ENCODE measurements around the gene LRRC8C. TPM values are rescaled to one million over a fixed set of nuclear protein-coding genes. Genes with fewer than 3 reads are reported as not detected.

The LRRC8C gene
- 11.7 TPM for polyA plus RNA-seq (2013, experiment 1 of 2)
- polyA plus RNA-seq (2013, experiment 2 of 2), result 12.3 TPM

DNA sequence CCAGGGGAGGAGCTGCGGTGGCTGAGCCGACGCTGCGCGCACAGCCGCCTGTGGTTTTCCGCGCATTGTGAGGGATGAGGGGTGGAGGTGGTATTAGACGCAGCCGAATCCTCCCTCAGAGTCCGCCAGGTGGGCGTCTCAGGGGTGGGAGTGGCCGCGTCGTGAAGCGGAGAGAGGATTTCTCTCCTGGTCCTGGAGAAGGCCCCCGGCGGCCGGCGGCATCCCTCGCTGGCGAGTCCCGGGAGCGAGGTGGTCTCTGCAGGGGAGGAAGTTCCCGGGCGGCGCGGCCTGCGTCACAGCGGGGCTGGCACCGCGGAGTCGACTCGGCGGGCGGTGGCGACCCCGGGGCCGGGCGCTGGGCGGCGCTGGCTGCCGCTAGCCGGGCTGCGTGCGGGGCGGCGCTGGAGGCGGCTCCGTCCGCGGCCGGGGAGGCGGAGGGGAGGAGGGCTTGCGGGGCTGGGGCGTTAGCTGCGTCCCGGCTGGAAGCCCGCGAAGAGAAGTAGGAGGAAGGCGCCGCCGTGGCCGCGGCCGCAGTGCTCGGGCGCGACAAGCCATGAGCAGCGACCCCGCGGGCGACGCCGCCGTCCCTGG, at the start of gene LRRC8C:
LRRC8C (plus strand) TSS at position 464 of the 591 bp plus-strand sequence. CDS start 53,354 bp downstream, outside the sequence.
- H4K91ac ChIP-seq (ENCODE audit: low read length), result peak within 1 kb of the TSS; percentile 96
- H3K9me3 ChIP-seq (ENCODE audit: control insufficient read depth, low read length), result no peaks in the 10 kb centered on the region
- under 1% methylated on average over 36 of the region's 76 CpGs for WGBS
- no peak within 1 kb of the TSS for H3K27ac ChIP-seq (ENCODE audit: low read length, poor library complexity, severe bottlenecking)
- H2BK12ac ChIP-seq (ENCODE audit: low read length in 2 of 2), result peak within 1 kb of the TSS; percentile 83 to 86
- peak within 1 kb of the TSS; percentile 96 for H3K18ac ChIP-seq (ENCODE audit: low read depth in 1 of 2, low read length in 2 of 2)
- H3K4me3 ChIP-seq (ENCODE audit: insufficient read depth in 1 of 2, low read depth in 1 of 2, low read length in 2 of 2), result peak within 1 kb of the TSS; percentile 74 to 96
- peak within 1 kb of the TSS; percentile 90 for H2BK120ac ChIP-seq (ENCODE audit: low read depth, low read length)
- H3K4me1 ChIP-seq (ENCODE audit: control insufficient read depth, insufficient read depth, low read depth, low read length), result peaks cover 9% of the 10 kb centered on the region
- H3K36me3 ChIP-seq (ENCODE audit: control insufficient read depth in 1 of 2, insufficient read depth in 2 of 2, low read depth in 1 of 2, low read length in 2 of 2), result no peaks in the 10 kb centered on the region
- no peak within 1 kb of the TSS for H2BK5ac ChIP-seq (ENCODE audit: low read depth, low read length, poor library complexity, severe bottlenecking)
- H3K4ac ChIP-seq (ENCODE audit: low read depth in 1 of 2, low read length in 2 of 2), result peak within 1 kb of the TSS; percentile 93 to 94
- H3K4me2 ChIP-seq (ENCODE audit: low read length, poor library complexity, severe bottlenecking), result peak within 1 kb of the TSS; percentile 97
- peak within 1 kb of the TSS in 1 of 2 experiments; percentile 66 for H3K14ac ChIP-seq (ENCODE audit: low read length in 2 of 2)
- peak within 1 kb of the TSS in 1 of 2 experiments; percentile 46 for H3K23ac ChIP-seq (ENCODE audit: low read length in 2 of 2)
- H4K8ac ChIP-seq (ENCODE audit: low read length), result peak within 1 kb of the TSS; percentile 97
- H2BK15ac ChIP-seq (ENCODE audit: low read depth, poor library complexity, severe bottlenecking), result peak within 1 kb of the TSS; percentile 78
- peak within 1 kb of the TSS; percentile 92 for H2AFZ ChIP-seq (ENCODE audit: low read depth, low read length)
- peaks cover 6% of the 10 kb centered on the region for H3K79me1 ChIP-seq (replicated peaks; ENCODE audit: low read length, poor library complexity, severe bottlenecking)
- H2AK5ac ChIP-seq (ENCODE audit: low read length, severe bottlenecking), result no peak within 1 kb of the TSS
- no peaks in the 10 kb centered on the region for H3K27me3 ChIP-seq (ENCODE audit: control insufficient read depth in 1 of 2, insufficient read depth in 1 of 2, low read length in 2 of 2)
- peak; percentile 80 for DNase-seq
- H3K9ac ChIP-seq (ENCODE audit: low read length), result peak within 1 kb of the TSS; percentile 91

GRCh38 chr1:89584211-89584610, 48.7 kb upstream of the LRRC8C start:
- no peaks in the 10 kb centered on the region for H3K4me1 ChIP-seq (ENCODE audit: control insufficient read depth, insufficient read depth, low read depth, low read length)
- H2AK5ac ChIP-seq (ENCODE audit: low read length, severe bottlenecking), result no peak overlapping the region
- H3K9me3 ChIP-seq (ENCODE audit: control insufficient read depth, low read length), result no peaks in the 10 kb centered on the region
- no peak overlapping the region for H2BK15ac ChIP-seq (ENCODE audit: low read depth, poor library complexity, severe bottlenecking)
- H2BK12ac ChIP-seq (ENCODE audit: low read length in 2 of 2), result no peak overlapping the region
- H3K4ac ChIP-seq (ENCODE audit: low read depth in 1 of 2, low read length in 2 of 2), result no peak overlapping the region
- H2BK5ac ChIP-seq (ENCODE audit: low read depth, low read length, poor library complexity, severe bottlenecking), result no peak overlapping the region
- peaks cover 1% of the 10 kb centered on the region for H3K79me1 ChIP-seq (replicated peaks; ENCODE audit: low read length, poor library complexity, severe bottlenecking)
- no peak overlapping the region for H3K4me2 ChIP-seq (ENCODE audit: low read length, poor library complexity, severe bottlenecking)
- H4K91ac ChIP-seq (ENCODE audit: low read length), result no peak overlapping the region
- H3K27me3 ChIP-seq (ENCODE audit: control insufficient read depth in 1 of 2, insufficient read depth in 1 of 2, low read length in 2 of 2), result no peaks in the 10 kb centered on the region
- no peak overlapping the region for H3K9ac ChIP-seq (ENCODE audit: low read length)
- H4K8ac ChIP-seq (ENCODE audit: low read length), result no peak overlapping the region
- peaks cover 3 to 7% of the 10 kb centered on the region in 2 experiments for H3K36me3 ChIP-seq (ENCODE audit: control insufficient read depth in 1 of 2, insufficient read depth in 2 of 2, low read depth in 1 of 2, low read length in 2 of 2)
- 100% methylated on average over 1 of the region's 2 CpGs for WGBS
- H3K23ac ChIP-seq (ENCODE audit: low read length in 2 of 2), result no peak overlapping the region
- no peak overlapping the region for H3K4me3 ChIP-seq (ENCODE audit: insufficient read depth in 1 of 2, low read depth in 1 of 2, low read length in 2 of 2)
- H3K18ac ChIP-seq (ENCODE audit: low read depth in 1 of 2, low read length in 2 of 2), result no peak overlapping the region
- H3K27ac ChIP-seq (ENCODE audit: low read length, poor library complexity, severe bottlenecking), result no peak overlapping the region
- H2BK120ac ChIP-seq (ENCODE audit: low read depth, low read length), result no peak overlapping the region
- H3K14ac ChIP-seq (ENCODE audit: low read length in 2 of 2), result no peak overlapping the region
- DNase-seq, result no peak
- H2AFZ ChIP-seq (ENCODE audit: low read depth, low read length), result no peak overlapping the region

DNA sequence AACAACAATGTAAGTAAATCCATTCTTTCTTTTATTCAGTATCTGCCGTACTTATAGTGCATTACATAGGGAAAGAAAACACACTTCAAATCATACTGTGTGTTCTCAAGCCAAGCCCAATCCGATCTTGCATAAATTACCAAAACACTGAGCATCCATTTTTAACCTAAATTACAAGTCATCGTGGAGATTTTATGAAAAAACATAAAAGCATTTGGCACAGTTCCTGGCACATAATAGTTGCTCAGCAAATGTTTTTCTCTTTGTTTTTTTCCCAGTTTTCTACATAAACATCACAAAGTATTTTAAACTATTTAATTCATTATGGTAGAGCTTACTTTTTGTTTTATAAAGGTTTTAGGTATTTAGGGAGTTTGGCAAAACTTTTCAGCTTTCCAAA, 48.1 kb upstream of the LRRC8C start:
- Histone ChIP-seq H3K4me3 (ENCODE audit: insufficient read depth in 1 of 2, low read depth in 1 of 2, low read length in 2 of 2) (no peak overlapping the region), H2AK5ac (ENCODE audit: low read length, severe bottlenecking) (no peak overlapping the region), H3K36me3 (ENCODE audit: control insufficient read depth in 1 of 2, insufficient read depth in 2 of 2, low read depth in 1 of 2, low read length in 2 of 2) (peaks cover 3 to 7% of the 10 kb centered on the region in 2 experiments), H3K9ac (ENCODE audit: low read length) (no peak overlapping the region), H3K23ac (ENCODE audit: low read length in 2 of 2) (no peak overlapping the region), H3K14ac (ENCODE audit: low read length in 2 of 2) (no peak overlapping the region), H2BK15ac (ENCODE audit: low read depth, poor library complexity, severe bottlenecking) (no peak overlapping the region), H4K91ac (ENCODE audit: low read length) (no peak overlapping the region), H3K4ac (ENCODE audit: low read depth in 1 of 2, low read length in 2 of 2) (no peak overlapping the region), H4K8ac (ENCODE audit: low read length) (no peak overlapping the region), H2BK12ac (ENCODE audit: low read length in 2 of 2) (no peak overlapping the region), H3K18ac (ENCODE audit: low read depth in 1 of 2, low read length in 2 of 2) (no peak overlapping the region), H3K79me1 (replicated peaks; ENCODE audit: low read length, poor library complexity, severe bottlenecking) (peaks cover 1% of the 10 kb centered on the region), H3K4me2 (ENCODE audit: low read length, poor library complexity, severe bottlenecking) (no peak overlapping the region), H2AFZ (ENCODE audit: low read depth, low read length) (no peak overlapping the region), H3K27ac (ENCODE audit: low read length, poor library complexity, severe bottlenecking) (no peak overlapping the region), H3K4me1 (ENCODE audit: control insufficient read depth, insufficient read depth, low read depth, low read length) (no peaks in the 10 kb centered on the region), H2BK120ac (ENCODE audit: low read depth, low read length) (no peak overlapping the region), H3K9me3 (ENCODE audit: control insufficient read depth, low read length) (no peaks in the 10 kb centered on the region), H3K27me3 (ENCODE audit: control insufficient read depth in 1 of 2, insufficient read depth in 1 of 2, low read length in 2 of 2) (no peaks in the 10 kb centered on the region), H2BK5ac (ENCODE audit: low read depth, low read length, poor library complexity, severe bottlenecking) (no peak overlapping the region)
- no peak for DNase-seq
- 97% methylated on average over 3 of the region's 3 CpGs for WGBS

DNA sequence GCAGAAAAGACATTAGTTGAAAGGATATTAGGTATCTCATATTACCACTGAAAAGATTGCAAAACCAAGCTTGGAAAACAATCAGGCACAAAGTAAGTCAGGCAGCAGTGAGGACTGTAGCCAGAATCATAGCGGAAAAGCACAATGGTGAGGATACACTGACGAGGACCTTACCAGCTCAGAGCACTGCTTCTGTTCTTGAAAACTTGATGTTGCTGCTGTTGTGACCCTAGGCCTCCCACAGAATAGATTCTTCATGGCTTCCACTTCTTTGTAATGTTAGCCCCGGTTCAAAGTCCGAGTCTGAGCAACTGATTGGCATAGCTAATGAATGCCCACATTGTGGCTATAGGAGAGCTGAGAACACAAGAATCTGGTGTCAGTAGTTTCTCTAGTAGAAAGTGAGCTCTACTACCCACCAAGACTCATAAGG, 45.2 kb upstream of the LRRC8C start:
- Histone ChIP-seq H3K27ac (ENCODE audit: low read length, poor library complexity, severe bottlenecking) (no peak overlapping the region), H2AK5ac (ENCODE audit: low read length, severe bottlenecking) (no peak overlapping the region), H3K4me2 (ENCODE audit: low read length, poor library complexity, severe bottlenecking) (no peak overlapping the region), H2BK15ac (ENCODE audit: low read depth, poor library complexity, severe bottlenecking) (no peak overlapping the region), H3K23ac (ENCODE audit: low read length in 2 of 2) (no peak overlapping the region), H2BK12ac (ENCODE audit: low read length in 2 of 2) (no peak overlapping the region), H3K4ac (ENCODE audit: low read depth in 1 of 2, low read length in 2 of 2) (no peak overlapping the region), H4K8ac (ENCODE audit: low read length) (no peak overlapping the region), H3K27me3 (ENCODE audit: control insufficient read depth in 1 of 2, insufficient read depth in 1 of 2, low read length in 2 of 2) (no peaks in the 10 kb centered on the region), H3K79me1 (replicated peaks; ENCODE audit: low read length, poor library complexity, severe bottlenecking) (peaks cover 1% of the 10 kb centered on the region), H3K36me3 (ENCODE audit: control insufficient read depth in 1 of 2, insufficient read depth in 2 of 2, low read depth in 1 of 2, low read length in 2 of 2) (peaks cover 3 to 4% of the 10 kb centered on the region in 2 experiments), H3K4me3 (ENCODE audit: insufficient read depth in 1 of 2, low read depth in 1 of 2, low read length in 2 of 2) (no peak overlapping the region), H3K9ac (ENCODE audit: low read length) (no peak overlapping the region), H3K18ac (ENCODE audit: low read depth in 1 of 2, low read length in 2 of 2) (no peak overlapping the region), H2BK120ac (ENCODE audit: low read depth, low read length) (no peak overlapping the region), H3K14ac (ENCODE audit: low read length in 2 of 2) (no peak overlapping the region), H3K9me3 (ENCODE audit: control insufficient read depth, low read length) (no peaks in the 10 kb centered on the region), H2BK5ac (ENCODE audit: low read depth, low read length, poor library complexity, severe bottlenecking) (no peak overlapping the region), H3K4me1 (ENCODE audit: control insufficient read depth, insufficient read depth, low read depth, low read length) (no peaks in the 10 kb centered on the region), H4K91ac (ENCODE audit: low read length) (no peak overlapping the region), H2AFZ (ENCODE audit: low read depth, low read length) (no peak overlapping the region)
- DNase-seq, result no peak
- WGBS, result 96% methylated on average over 4 of the region's 4 CpGs
